ENCODE results near the gene AFF3. TPM values are rescaled to one million over a fixed set of nuclear protein-coding genes. Genes with fewer than 3 reads are reported as not detected.

AFF3 gene
- total and polyA plus RNA-seq, 4 donors: 0.48 to 5.3 (median 2.3) TPM

- Histone ChIP-seq H3K9ac (ENCODE audit: low read depth in 1 of 2, low read length in 2 of 2) (no peak overlapping the region), H3K4me3 (ENCODE audit: low read depth in 1 of 3, low read length in 3 of 3) (no peak overlapping the region), H3K4me1 (ENCODE audit: control insufficient read depth in 4 of 4, insufficient read depth in 4 of 4, low read length in 3 of 4) (no peaks in the 10 kb centered on the region), H3K27ac (ENCODE audit: low read depth in 1 of 2, low read length in 2 of 2) (no peak overlapping the region), H3K9me3 (ENCODE audit: control insufficient read depth in 4 of 4, low read length in 3 of 4) (no peaks in the 10 kb centered on the region), H3K36me3 (ENCODE audit: control insufficient read depth in 4 of 4, insufficient read depth in 3 of 4, low read depth in 1 of 4, low read length in 3 of 4) (no peaks in the 10 kb centered on the region), H3K27me3 (ENCODE audit: control insufficient read depth in 4 of 4, insufficient read depth in 4 of 4, low read length in 3 of 4) (no peaks in the 10 kb centered on the region)
- 78% methylated on average over 5 of the region's 5 CpGs for WGBS
- no peak for DNase-seq (ENCODE audit: low spot score)
- TF ChIP-seq CTCF (IDR thresholded peaks at IDR 0.05; ENCODE audit: low read depth, low read length, missing input control) (no peak), SP1 (IDR thresholded peaks at IDR 0.05) (no peak), NR2F2 (IDR thresholded peaks at IDR 0.05) (no peak)
- TF ChIP-seq, protein P1, sequence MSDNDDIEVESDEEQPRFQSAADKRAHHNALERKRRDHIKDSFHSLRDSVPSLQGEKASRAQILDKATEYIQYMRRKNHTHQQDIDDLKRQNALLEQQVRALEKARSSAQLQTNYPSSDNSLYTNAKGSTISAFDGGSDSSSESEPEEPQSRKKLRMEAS (IDR thresholded peaks at IDR 0.05): no peak
These were observed 253.8 kb downstream of the AFF3 start for GRCh38 chr2:99888617-99889016.

DNA sequence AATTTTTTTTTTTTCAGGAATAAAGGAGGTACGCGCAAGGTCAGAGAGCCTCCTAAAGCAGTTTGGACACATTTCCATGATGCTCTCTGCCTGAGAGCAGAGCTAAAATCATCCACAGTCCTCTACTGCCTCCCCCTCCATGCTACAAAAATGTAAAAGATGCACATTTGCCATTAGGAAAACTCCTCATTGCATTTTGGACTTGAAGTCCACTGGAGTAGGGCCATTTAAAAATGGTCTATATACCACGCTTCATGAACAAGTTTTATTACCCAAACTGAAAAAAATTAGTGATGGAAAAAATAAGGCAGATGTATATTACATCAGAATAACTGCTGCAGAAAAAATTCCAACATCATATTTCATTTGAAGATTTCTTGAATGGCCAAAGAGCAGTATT is 256.0 kb downstream of the AFF3 start:
- H3K27me3 ChIP-seq (ENCODE audit: control insufficient read depth in 4 of 4, insufficient read depth in 4 of 4, low read length in 3 of 4): no peaks in the 10 kb centered on the region
- H3K4me3 ChIP-seq (ENCODE audit: low read depth in 1 of 3, low read length in 3 of 3): no peak overlapping the region
- TF ChIP-seq HNF4G (IDR thresholded peaks at IDR 0.05) (no peak), TAF1 (conservative IDR thresholded peaks at IDR 0.05) (no peak), RAD21 (IDR thresholded peaks at IDR 0.05) (no peak), RXRA (IDR thresholded peaks at IDR 0.05) (no peak), FOXA2 (IDR thresholded peaks at IDR 0.05) (no peak), REST (IDR thresholded peaks at IDR 0.05) (no peak), ATF3 (IDR thresholded peaks at IDR 0.05) (no peak), CTCF (IDR thresholded peaks at IDR 0.05; ENCODE audit: low read depth, low read length, missing input control) (no peak), EGR1 (IDR thresholded peaks at IDR 0.05; ENCODE audit: low read depth in 2 of 2) (no peak), NR2F2 (IDR thresholded peaks at IDR 0.05) (no peak), ZBTB33 (IDR thresholded peaks at IDR 0.05) (no peak), JUND (IDR thresholded peaks at IDR 0.05) (no peak), YY1 (IDR thresholded peaks at IDR 0.05) (no peak)
- TF ChIP-seq, protein P1 (IDR thresholded peaks at IDR 0.05): no peak
- no peak overlapping the region for H3K9ac ChIP-seq (ENCODE audit: low read depth in 1 of 2, low read length in 2 of 2)
- H3K36me3 ChIP-seq (ENCODE audit: control insufficient read depth in 4 of 4, insufficient read depth in 3 of 4, low read depth in 1 of 4, low read length in 3 of 4): no peaks in the 10 kb centered on the region
- H3K9me3 ChIP-seq (ENCODE audit: control insufficient read depth in 4 of 4, low read length in 3 of 4): no peaks in the 10 kb centered on the region
- WGBS: 97% methylated on average over 3 of the region's 3 CpGs
- H3K4me1 ChIP-seq (ENCODE audit: control insufficient read depth in 4 of 4, insufficient read depth in 4 of 4, low read length in 3 of 4): peaks cover 0 to 5% (median 0%) of the 10 kb centered on the region in 4 donors
- DNase-seq (ENCODE audit: low spot score): no peak
- no peak overlapping the region for H3K27ac ChIP-seq (ENCODE audit: low read depth in 1 of 2, low read length in 2 of 2)

Data from liver (tissue), 9 donors.